HEK293T (cell line): ENCODE measurements around the gene AMPD3.

Experiments used
- ARNT ChIP-seq: fragments of 450-650 bp; IDR thresholded peaks from 2 replicates; pipeline ENCODE4 v1.6.1; 2017; ENCODE audit warnings: mild to moderate bottlenecking
- BHLHE40 ChIP-seq: fragments of 450-650 bp; IDR thresholded peaks from 2 replicates; pipeline ENCODE4 v1.6.1; 2016; ENCODE audit warnings: mild to moderate bottlenecking, moderate library complexity, borderline replicate concordance
- ELF4 ChIP-seq: fragments of 450-650 bp; IDR thresholded peaks from 2 replicates; pipeline ENCODE4 v1.6.1; 2017; ENCODE audit warnings: antibody characterized with exemption
- NFRKB ChIP-seq: fragments of 450-650 bp; IDR thresholded peaks from 2 replicates; pipeline ENCODE4 v1.6.1; 2016; ENCODE audit warnings: mild to moderate bottlenecking, moderate library complexity
- SP1 ChIP-seq: fragments of 450-650 bp; IDR thresholded peaks from 2 replicates; pipeline ENCODE4 v1.6.1; 2017
- SUZ12 ChIP-seq: fragments of 450-650 bp; IDR thresholded peaks from 2 replicates; pipeline ENCODE4 v1.6.1; 2016; ENCODE audit warnings: mild to moderate bottlenecking
- TARDBP ChIP-seq: fragments of 450-650 bp; IDR thresholded peaks from 2 replicates; pipeline ENCODE4 v1.6.1; 2016
- ZNF384 ChIP-seq: fragments of 450-650 bp; IDR thresholded peaks from 2 replicates; pipeline ENCODE4 v1.6.1; 2016
- TF ChIP-seq, protein P1 (sequence below): fragments of 450-650 bp; IDR thresholded peaks from 2 replicates; pipeline ENCODE4 v1.6.1; 2016

DNA sequence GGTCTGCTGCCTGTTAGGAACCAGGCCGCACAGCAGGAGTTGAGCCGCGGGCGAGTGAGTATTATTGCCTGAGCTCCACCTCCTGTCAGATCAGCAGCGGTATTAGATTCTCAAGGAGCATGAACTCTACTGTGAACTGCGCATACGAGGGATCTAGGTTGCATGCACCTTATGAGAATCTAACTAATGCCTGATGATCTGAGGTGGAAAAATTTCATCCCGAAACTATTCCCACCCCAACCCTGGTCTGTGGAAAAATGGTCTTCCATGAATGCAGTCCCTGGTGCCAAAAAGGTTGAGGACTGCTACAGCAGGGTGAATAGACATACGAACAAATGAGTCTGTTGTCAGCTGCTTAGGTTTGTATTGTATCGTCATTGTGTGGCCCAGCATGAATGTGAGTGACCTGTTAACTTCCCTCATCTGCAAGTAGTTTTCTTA is 56.1 kb downstream of the AMPD3 start:
- TF ChIP-seq ELF4: no peak
- no peak for TF ChIP-seq TARDBP
- TF ChIP-seq BHLHE40: no peak
- TF ChIP-seq ARNT: no peak
- no peak for TF ChIP-seq SP1
- TF ChIP-seq NFRKB: no peak
- no peak for TF ChIP-seq SUZ12
- TF ChIP-seq ZNF384: no peak
- TF ChIP-seq, protein P1, sequence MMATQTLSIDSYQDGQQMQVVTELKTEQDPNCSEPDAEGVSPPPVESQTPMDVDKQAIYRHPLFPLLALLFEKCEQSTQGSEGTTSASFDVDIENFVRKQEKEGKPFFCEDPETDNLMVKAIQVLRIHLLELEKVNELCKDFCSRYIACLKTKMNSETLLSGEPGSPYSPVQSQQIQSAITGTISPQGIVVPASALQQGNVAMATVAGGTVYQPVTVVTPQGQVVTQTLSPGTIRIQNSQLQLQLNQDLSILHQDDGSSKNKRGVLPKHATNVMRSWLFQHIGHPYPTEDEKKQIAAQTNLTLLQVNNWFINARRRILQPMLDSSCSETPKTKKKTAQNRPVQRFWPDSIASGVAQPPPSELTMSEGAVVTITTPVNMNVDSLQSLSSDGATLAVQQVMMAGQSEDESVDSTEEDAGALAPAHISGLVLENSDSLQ: no peak
